Left ventricle myocardium inferior (tissue), 1 donor: Measurements from ENCODE around the gene DCP2. TPM values are rescaled to one million over a fixed set of nuclear protein-coding genes. Genes with fewer than 3 reads are reported as not detected.

ENCODE experiments used
- DNase-seq: peaks from one replicate; pipeline ENCODE4 v3.0.0-alpha.2; 2020
- H3K27ac ChIP-seq: fragments of 200-600 bp; replicated peaks from 2 replicates; pipeline ENCODE4 v1.8.0; 2021
- H3K27me3 ChIP-seq: fragments of 200-600 bp; 2 replicates; pipeline ENCODE4 v1.8.0; 2021; ENCODE audit warnings: low read depth
- H3K36me3 ChIP-seq: fragments of 200-600 bp; 2 replicates; pipeline ENCODE4 v1.8.0; 2021
- H3K4me1 ChIP-seq: fragments of 200-600 bp; 2 replicates; pipeline ENCODE4 v1.8.0; 2021
- H3K4me3 ChIP-seq: fragments of 200-600 bp; 2 replicates; pipeline ENCODE4 v1.8.0; 2021; ENCODE audit warnings: mild to moderate bottlenecking, moderate library complexity
- H3K9me3 ChIP-seq: fragments of 200-600 bp; replicated peaks from 2 replicates; pipeline ENCODE4 v1.8.0; 2021
- CTCF ChIP-seq: fragments of 200-600 bp; IDR thresholded peaks from 2 replicates; pipeline ENCODE4 v1.8.0; 2021; ENCODE audit warnings: antibody characterized with exemption, mild to moderate bottlenecking, borderline replicate concordance
- intact Hi-C: fragments of 100-400 bp; cut with micrococcal nuclease; formaldehyde crosslinking; loops from one replicate; pipeline ENCODE4 v1.11.0; 2022
- total RNA-seq: library from RNA; stranded (reverse); fragmentation: NEBNext Ultra II Directional; extraction: Animal tissue kit (Norgen Biotek cat#: 25700); gene quantifications from one replicate; pipeline ENCODE4 v1.2.1, GENCODE V29; 2021
- donor health status: DM: no; HTN: yes; CAD: no; lungs with severe emphysema.

Gene DCP2
- total RNA-seq, 1 donor from 2014 or later, result 19.2 TPM

- Histone ChIP-seq H3K4me3 (no peak overlapping the region), H3K9me3 (no peaks in the 10 kb centered on the region), H3K4me1 (peaks cover 38% of the 10 kb centered on the region), H3K36me3 (peaks cover 30% of the 10 kb centered on the region), H3K27ac (no peak overlapping the region), H3K27me3 (no peaks in the 10 kb centered on the region)
- DNase-seq, result no peak
- no peak for TF ChIP-seq CTCF
- intact Hi-C loops, result no loop called here
Observed at GRCh38 chr5:113036321-113036720, 59.7 kb downstream of the DCP2 start.

- Histone ChIP-seq H3K4me1 (peaks cover 33% of the 10 kb centered on the region), H3K27ac (no peak overlapping the region), H3K27me3 (no peaks in the 10 kb centered on the region), H3K4me3 (no peak overlapping the region), H3K9me3 (no peaks in the 10 kb centered on the region), H3K36me3 (peaks cover 30% of the 10 kb centered on the region)
- TF ChIP-seq CTCF, result no peak
- no peak for DNase-seq
- intact Hi-C loops, result no loop called here
Observed at GRCh38 chr5:113036826-113037225, 60.2 kb downstream of the DCP2 start.

GRCh38 chr5:113038136-113038535 is 61.5 kb downstream of the DCP2 start:
- H3K4me1 ChIP-seq, result peaks cover 31% of the 10 kb centered on the region
- H3K4me3 ChIP-seq, result no peak overlapping the region
- TF ChIP-seq CTCF, result no peak
- H3K36me3 ChIP-seq, result peaks cover 37% of the 10 kb centered on the region
- H3K27ac ChIP-seq, result no peak overlapping the region
- no peaks in the 10 kb centered on the region for H3K9me3 ChIP-seq
- no peaks in the 10 kb centered on the region for H3K27me3 ChIP-seq
- DNase-seq, result no peak
- intact Hi-C loops, result no loop called here

- H3K36me3 ChIP-seq, result peaks cover 38% of the 10 kb centered on the region
- intact Hi-C loops, result no loop called here
- no peaks in the 10 kb centered on the region for H3K27me3 ChIP-seq
- no peak overlapping the region for H3K4me3 ChIP-seq
- H3K27ac ChIP-seq, result no peak overlapping the region
- no peaks in the 10 kb centered on the region for H3K9me3 ChIP-seq
- DNase-seq, result no peak
- peaks cover 31% of the 10 kb centered on the region for H3K4me1 ChIP-seq
- no peak for TF ChIP-seq CTCF
Observed at GRCh38 chr5:113038714-113039113, 62.1 kb downstream of the DCP2 start.

- H3K36me3 ChIP-seq, result peaks cover 44% of the 10 kb centered on the region
- intact Hi-C loops, result no loop called here
- DNase-seq, result no peak
- no peak overlapping the region for H3K4me3 ChIP-seq
- H3K27me3 ChIP-seq, result no peaks in the 10 kb centered on the region
- no peaks in the 10 kb centered on the region for H3K9me3 ChIP-seq
- no peak for TF ChIP-seq CTCF
- H3K4me1 ChIP-seq, result peaks cover 31% of the 10 kb centered on the region
- H3K27ac ChIP-seq, result no peak overlapping the region
Observed at GRCh38 chr5:113039229-113039933, 62.8 kb downstream of the DCP2 start.

- no peak for TF ChIP-seq CTCF
- no peak for DNase-seq
- Histone ChIP-seq H3K9me3 (no peaks in the 10 kb centered on the region), H3K4me1 (peaks cover 31% of the 10 kb centered on the region), H3K4me3 (no peak overlapping the region), H3K36me3 (peaks cover 45% of the 10 kb centered on the region), H3K27me3 (no peaks in the 10 kb centered on the region), H3K27ac (no peak overlapping the region)
- intact Hi-C loops, result no loop called here
Observed at GRCh38 chr5:113039934-113040285, 63.3 kb downstream of the DCP2 start.
